Neural progenitor cell (in vitro differentiated cells): ENCODE measurements around the gene MED9. TPM values are rescaled to one million over a fixed set of nuclear protein-coding genes. Genes with fewer than 3 reads are reported as not detected.

Source experiments
- DNase-seq: peaks from one replicate; pipeline ENCODE4 v3.0.0-alpha.2; 2016; ENCODE audit warnings: low spot score
- H2AFZ ChIP-seq: fragments of 200-600 bp; sonication (generic); replicated peaks from 2 replicates; pipeline ENCODE4 v1.6.1; 2016; ENCODE audit warnings: antibody characterized with exemption
- H3F3A ChIP-seq: fragments of 200-600 bp; sonication (generic); 2 replicates; pipeline ENCODE4 v1.6.1; 2016; ENCODE audit warnings: antibody characterized with exemption, low read depth
- H3K27ac ChIP-seq: fragments of 200-600 bp; sonication (generic); 2 replicates; pipeline ENCODE4 v1.5.1; 2016; ENCODE audit warnings: mild to moderate bottlenecking
- H3K27me3 ChIP-seq: fragments of 200-600 bp; sonication (generic); 2 replicates; pipeline ENCODE4 v1.6.1; 2016; ENCODE audit warnings: mild to moderate bottlenecking, moderate library complexity
- H3K36me3 ChIP-seq: fragments of 200-600 bp; sonication (generic); 2 replicates; pipeline ENCODE4 v1.5.1; 2016
- H3K4me1 ChIP-seq: fragments of 200-600 bp; sonication (generic); 2 replicates; pipeline ENCODE4 v1.6.1; 2016; ENCODE audit warnings: mixed run types
- H3K4me2 ChIP-seq: fragments of 200-600 bp; sonication (generic); 2 replicates; pipeline ENCODE4 v1.6.1; 2016
- H3K4me3 ChIP-seq: fragments of 200-600 bp; sonication (generic); 2 replicates; pipeline ENCODE4 v1.5.1; 2016
- H3K79me2 ChIP-seq: fragments of 200-600 bp; sonication (generic); 2 replicates; pipeline ENCODE4 v1.6.1; 2016; ENCODE audit warnings: low read depth
- H3K9ac ChIP-seq: fragments of 200-600 bp; sonication (generic); 2 replicates; pipeline ENCODE4 v1.6.1; 2016
- H3K9me3 ChIP-seq: fragments of 200-600 bp; sonication (generic); 2 replicates; pipeline ENCODE4 v1.5.1; 2016; ENCODE audit warnings: low read depth
- H4K20me1 ChIP-seq: fragments of 200-600 bp; sonication (generic); 2 replicates; pipeline ENCODE4 v1.6.1; 2016; ENCODE audit warnings: low read depth
- H3K27ac Mint-ChIP-seq: 3 replicates; pipeline ENCODE4 v1.8.0; 2021; ENCODE audit warnings: mixed read lengths
- H3K27me3 Mint-ChIP-seq: 2 replicates; pipeline ENCODE4 v1.8.0; 2022; ENCODE audit warnings: low read depth, mild to moderate bottlenecking, inconsistent platforms, moderate library complexity, mixed read lengths; ENCODE audit not compliant: insufficient read depth
- H3K36me3 Mint-ChIP-seq: 3 replicates; pipeline ENCODE4 v1.8.0; 2021; ENCODE audit warnings: mixed read lengths
- H3K4me1 Mint-ChIP-seq: 3 replicates; pipeline ENCODE4 v1.8.0; 2021; ENCODE audit warnings: mixed read lengths
- H3K4me3 Mint-ChIP-seq: 3 replicates; pipeline ENCODE4 v1.8.0; 2021; ENCODE audit warnings: mild to moderate bottlenecking, moderate library complexity, mixed read lengths
- H3K9me3 Mint-ChIP-seq: 3 replicates; pipeline ENCODE4 v1.8.0; 2020; ENCODE audit warnings: mixed read lengths
- CTCF ChIP-seq: fragments of 200-600 bp; sonication (generic); IDR thresholded peaks from 2 replicates; pipeline ENCODE4 v1.5.1; 2017; ENCODE audit warnings: antibody characterized with exemption, mild to moderate bottlenecking
- EZH2 ChIP-seq: fragments of 200-600 bp; sonication (generic); IDR thresholded peaks from 2 replicates; pipeline ENCODE4 v1.6.1; 2017; ENCODE audit warnings: antibody characterized with exemption, mild to moderate bottlenecking, moderate library complexity
- EZH2phosphoT487 ChIP-seq: fragments of 200-600 bp; sonication (generic); IDR thresholded peaks from 2 replicates; pipeline ENCODE4 v1.6.1; 2017; ENCODE audit warnings: antibody characterized with exemption
- total RNA-seq: library from RNA; depleted of rRNA; stranded (reverse); fragments of >200 nt; gene quantifications from 2 replicates; pipeline ENCODE4 v1.2.3, GENCODE V29; 2015; ENCODE audit warnings: low replicate concordance

MED9 gene
- total RNA-seq, 1 donor from 2014 or later = 15.7 TPM

DNA sequence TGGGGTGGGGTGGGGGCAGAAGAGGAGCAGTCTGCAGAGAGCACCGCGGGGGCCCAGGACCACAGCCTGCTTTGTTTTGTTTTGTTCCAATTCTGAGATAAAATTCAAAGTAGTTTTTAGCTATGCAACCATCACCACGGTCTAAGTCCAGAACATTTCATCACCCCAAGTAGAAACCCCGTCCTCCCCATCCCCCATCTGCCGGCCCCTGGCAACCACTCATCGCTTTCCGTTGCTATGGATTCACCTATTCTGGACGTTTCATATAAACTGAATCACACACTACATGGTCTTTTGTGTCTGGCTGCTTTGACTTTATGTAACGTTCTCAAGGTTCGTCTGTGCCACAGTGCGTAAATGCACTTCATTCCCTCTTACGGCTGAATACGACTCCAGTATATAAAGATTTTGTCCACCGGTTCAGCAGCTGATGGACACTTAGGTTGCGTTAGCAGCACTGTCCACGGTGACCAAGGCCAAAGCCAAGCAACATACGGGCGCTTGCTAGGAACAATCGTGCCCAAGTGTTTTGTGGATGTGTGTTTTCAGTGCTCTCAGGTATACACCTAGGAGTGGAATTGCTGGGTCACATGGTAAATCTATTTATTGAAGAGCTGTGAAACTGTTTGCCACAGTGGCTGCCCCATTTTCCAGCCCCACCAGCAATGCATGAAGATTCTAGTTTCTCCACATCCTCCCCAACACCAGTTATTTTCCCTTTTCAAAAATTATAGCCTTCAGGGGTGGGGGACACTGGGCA lies 47.1 kb downstream of the MED9 start:
- peaks cover 3% of the 10 kb centered on the region for H3K36me3 Mint-ChIP-seq
- no peaks in the 10 kb centered on the region for H3K27me3 ChIP-seq
- H3K9me3 Mint-ChIP-seq = peaks cover 2% of the 10 kb centered on the region
- peak overlapping the region; percentile 89 for H3K27ac Mint-ChIP-seq
- no peaks in the 10 kb centered on the region for H3K36me3 ChIP-seq
- peaks cover 24% of the 10 kb centered on the region for H3K4me1 ChIP-seq
- H3K4me1 Mint-ChIP-seq = peaks cover 26% of the 10 kb centered on the region
- H3K4me2 ChIP-seq = no peak overlapping the region
- H3K27me3 Mint-ChIP-seq = peaks cover 2% of the 10 kb centered on the region
- no peak overlapping the region for H3K27ac ChIP-seq
- TF ChIP-seq EZH2 (no peak), EZH2phosphoT487 (no peak), CTCF (no peak)
- no peak overlapping the region for H3K4me3 ChIP-seq
- H3K4me3 Mint-ChIP-seq = no peak overlapping the region
- H2AFZ ChIP-seq = no peak overlapping the region
- peaks cover 4% of the 10 kb centered on the region for H4K20me1 ChIP-seq
- H3K9ac ChIP-seq = no peak overlapping the region
- no peaks in the 10 kb centered on the region for H3K79me2 ChIP-seq
- DNase-seq = no peak
- peaks cover 18% of the 10 kb centered on the region for H3F3A ChIP-seq
- no peaks in the 10 kb centered on the region for H3K9me3 ChIP-seq

DNA sequence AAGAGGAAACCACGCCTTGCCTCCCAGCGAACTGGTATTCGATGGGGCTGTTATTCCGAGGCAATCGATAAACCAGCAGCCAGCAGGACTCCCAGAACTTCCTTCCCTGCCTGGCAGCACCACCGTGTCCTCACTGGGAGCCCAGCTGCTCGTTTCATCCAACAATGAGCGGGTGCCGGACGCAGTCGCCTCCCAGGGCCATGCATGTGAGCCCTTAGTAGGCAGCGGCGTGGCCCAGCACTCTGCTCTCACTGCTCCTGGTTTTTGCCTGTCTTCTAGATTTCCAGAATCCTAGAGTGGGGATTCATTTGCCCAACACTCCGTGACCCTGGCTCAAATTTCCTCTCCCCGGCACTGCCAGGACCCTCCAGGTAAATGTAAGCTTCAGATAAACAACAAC lies 48.5 kb downstream of the MED9 start:
- Histone ChIP-seq H3K27ac (no peak overlapping the region), H3F3A (peaks cover 18% of the 10 kb centered on the region), H2AFZ (no peak overlapping the region), H3K27me3 (no peaks in the 10 kb centered on the region), H3K4me2 (no peak overlapping the region), H3K9me3 (no peaks in the 10 kb centered on the region), H3K36me3 (no peaks in the 10 kb centered on the region), H3K9ac (no peak overlapping the region), H4K20me1 (peaks cover 4% of the 10 kb centered on the region), H3K4me3 (no peak overlapping the region), H3K79me2 (no peaks in the 10 kb centered on the region), H3K4me1 (peaks cover 24% of the 10 kb centered on the region)
- no peak for DNase-seq
- peaks cover 3% of the 10 kb centered on the region for H3K36me3 Mint-ChIP-seq
- H3K9me3 Mint-ChIP-seq = peaks cover 2% of the 10 kb centered on the region
- peaks cover 8% of the 10 kb centered on the region for H3K27me3 Mint-ChIP-seq
- H3K4me3 Mint-ChIP-seq = no peak overlapping the region
- TF ChIP-seq EZH2phosphoT487 = no peak
- TF ChIP-seq EZH2 = no peak
- no peak for TF ChIP-seq CTCF
- H3K4me1 Mint-ChIP-seq = peaks cover 30% of the 10 kb centered on the region
- no peak overlapping the region for H3K27ac Mint-ChIP-seq

DNA sequence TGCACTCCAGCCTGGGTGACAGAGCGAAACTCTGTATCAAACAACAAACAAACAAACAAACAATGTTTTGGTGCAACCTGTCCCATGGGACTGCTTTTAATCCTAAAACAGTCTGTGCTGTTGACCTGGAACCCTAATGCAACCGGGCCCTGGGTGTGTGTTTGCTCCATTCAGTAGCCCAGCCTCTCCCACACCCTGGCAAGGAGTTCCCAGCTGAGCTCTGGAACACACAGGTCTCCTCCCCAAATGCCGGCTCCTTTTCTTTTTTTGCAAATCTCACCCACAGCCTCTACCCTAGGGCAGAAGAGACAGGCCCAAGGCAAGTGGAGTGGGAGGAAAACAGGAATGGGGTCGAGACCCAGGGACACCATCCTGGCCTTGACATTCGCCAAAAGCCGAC lies 49.2 kb downstream of the MED9 start:
- TF ChIP-seq CTCF (no peak), EZH2 (no peak), EZH2phosphoT487 (no peak)

More for the DNA sequence above, 49.2 kb downstream of the MED9 start:
- H3K27me3 ChIP-seq = no peaks in the 10 kb centered on the region
- H3K9me3 Mint-ChIP-seq = peaks cover 2% of the 10 kb centered on the region
- H3K27me3 Mint-ChIP-seq = peaks cover 8% of the 10 kb centered on the region
- H4K20me1 ChIP-seq = peaks cover 4% of the 10 kb centered on the region
- H3K4me1 Mint-ChIP-seq = peaks cover 30% of the 10 kb centered on the region
- H3K4me2 ChIP-seq = no peak overlapping the region
- peaks cover 3% of the 10 kb centered on the region for H3K36me3 Mint-ChIP-seq
- no peak overlapping the region for H3K4me3 Mint-ChIP-seq
- no peak overlapping the region for H3K27ac ChIP-seq
- H3K36me3 ChIP-seq = no peaks in the 10 kb centered on the region
- H2AFZ ChIP-seq = no peak overlapping the region
- no peak overlapping the region for H3K27ac Mint-ChIP-seq
- H3K9ac ChIP-seq = no peak overlapping the region
- DNase-seq = no peak
- H3K79me2 ChIP-seq = no peaks in the 10 kb centered on the region
- peaks cover 24% of the 10 kb centered on the region for H3K4me1 ChIP-seq
- H3F3A ChIP-seq = peaks cover 18% of the 10 kb centered on the region
- no peaks in the 10 kb centered on the region for H3K9me3 ChIP-seq
- H3K4me3 ChIP-seq = no peak overlapping the region
